Daoy (cell line): ENCODE measurements around the gene TUBA3C. TPM values are rescaled to one million over a fixed set of nuclear protein-coding genes. Genes with fewer than 3 reads are reported as not detected.
A peak's percentile ranks its signal among the peaks of the same experiment; 100 is the strongest.
"Not testable (repeated sequence)": the region's sequence is repeated elsewhere in the genome, so short reads cannot be mapped to it uniquely, and the experiment has no call there.

Experiments used
- DNase-seq: peaks from one replicate; pipeline ENCODE4 v3.0.0-alpha.2; 2015; ENCODE audit warnings: low read depth
- total RNA-seq: library from RNA; depleted of rRNA; stranded (reverse); fragments of >200 nt; shearing (Covaris generic); gene quantifications from 2 replicates; pipeline ENCODE4 v1.2.3, GENCODE V29; 2014; rRNA removed

The TUBA3C gene
- 2.8 and 6.2 TPM in 2 replicates for total RNA-seq

- peak; percentile 7 for DNase-seq
These were observed at the start of gene TUBA3C for GRCh38 chr13:19181621-19182485. TUBA3C (minus strand) TSS chr13:19181824; CDS start chr13:19181747, 77 bp downstream.

- not testable (repeated sequence) for DNase-seq
These were observed 25.8 kb upstream of the TUBA3C start for GRCh38 chr13:19207413-19207812.

GRCh38 chr13:19192622-19193021 is 11.0 kb upstream of the TUBA3C start:
- not testable (repeated sequence) for DNase-seq

GRCh38 chr13:19189911-19190310 is 8.3 kb upstream of the TUBA3C start:
- not testable (repeated sequence) for DNase-seq

GRCh38 chr13:19189368-19189767 is 7.7 kb upstream of the TUBA3C start:
- not testable (repeated sequence) for DNase-seq

GRCh38 chr13:19185865-19186645 is 4.4 kb upstream of the TUBA3C start:
- DNase-seq, result no peak

- DNase-seq, result no peak
These were observed 3.7 kb upstream of the TUBA3C start for GRCh38 chr13:19185086-19185864.

- no peak for DNase-seq
These were observed 2.6 kb upstream of the TUBA3C start for GRCh38 chr13:19184176-19184575.

- no peak for DNase-seq
These were observed 2.1 kb upstream of the TUBA3C start for GRCh38 chr13:19183676-19184075.

GRCh38 chr13:19182536-19182935 is 912 bp upstream of the TUBA3C start:
- no peak for DNase-seq

- no peak for DNase-seq
These were observed 503 bp downstream of the TUBA3C start for GRCh38 chr13:19181021-19181620.

- DNase-seq, result no peak
These were observed 1.7 kb downstream of the TUBA3C start for GRCh38 chr13:19179916-19180315.

- DNase-seq, result no peak
These were observed 2.6 kb downstream of the TUBA3C start for GRCh38 chr13:19178901-19179593.

- DNase-seq, result not testable (repeated sequence)
These were observed 4.4 kb downstream of the TUBA3C start for GRCh38 chr13:19176981-19177776.

- no peak for DNase-seq
These were observed 7.9 kb downstream of the TUBA3C start for GRCh38 chr13:19173752-19174151.

- no peak for DNase-seq
These were observed 9.0 kb downstream of the TUBA3C start for GRCh38 chr13:19172647-19173030.

GRCh38 chr13:19172007-19172646 is 9.5 kb downstream of the TUBA3C start:
- no peak for DNase-seq

- DNase-seq, result no peak
These were observed 10.1 kb downstream of the TUBA3C start for GRCh38 chr13:19171563-19171962.

- no peak for DNase-seq
These were observed 11.6 kb downstream of the TUBA3C start for GRCh38 chr13:19169991-19170390.

GRCh38 chr13:19169496-19169895 is 12.1 kb downstream of the TUBA3C start:
- no peak for DNase-seq
